ENCODE measurements around the gene PTH1R. TPM values are rescaled to one million over a fixed set of nuclear protein-coding genes. Genes with fewer than 3 reads are reported as not detected.
"Not testable (repeated sequence)": the region's sequence is repeated elsewhere in the genome, so short reads cannot be mapped to it uniquely, and the experiment has no call there.

Gene PTH1R
- total RNA-seq, 1 donor from 2014 or later: 5.7 TPM

GRCh38 chr3:46909535-46910161 lies 32.1 kb downstream of the PTH1R start:
- DNase-seq (ENCODE audit: low read depth): peak; percentile 93

GRCh38 chr3:46910166-46910760 lies 32.7 kb downstream of the PTH1R start:
- DNase-seq (ENCODE audit: low read depth): no peak

- DNase-seq (ENCODE audit: low read depth): not testable (repeated sequence)
These were observed 33.4 kb downstream of the PTH1R start for GRCh38 chr3:46910914-46911313.

GRCh38 chr3:46912986-46913385 lies 35.5 kb downstream of the PTH1R start:
- no peak for DNase-seq (ENCODE audit: low read depth)

- DNase-seq (ENCODE audit: low read depth): no peak
These were observed 36.1 kb downstream of the PTH1R start for GRCh38 chr3:46913644-46914043.

GRCh38 chr3:46914849-46915248 lies 37.3 kb downstream of the PTH1R start:
- DNase-seq (ENCODE audit: low read depth): no peak

- no peak for DNase-seq (ENCODE audit: low read depth)
These were observed 37.8 kb downstream of the PTH1R start for GRCh38 chr3:46915297-46915822.

GRCh38 chr3:46916278-46916677 lies 38.8 kb downstream of the PTH1R start:
- no peak for DNase-seq (ENCODE audit: low read depth)

GRCh38 chr3:46916799-46917198 lies 39.3 kb downstream of the PTH1R start:
- no peak for DNase-seq (ENCODE audit: low read depth)

GRCh38 chr3:46917257-46917656 lies 39.7 kb downstream of the PTH1R start:
- no peak for DNase-seq (ENCODE audit: low read depth)

- DNase-seq (ENCODE audit: low read depth): peak; percentile 17
These were observed 40.7 kb downstream of the PTH1R start for GRCh38 chr3:46918202-46918601.

- no peak for DNase-seq (ENCODE audit: low read depth)
These were observed 41.1 kb downstream of the PTH1R start for GRCh38 chr3:46918634-46919033.

GRCh38 chr3:46921041-46921440 lies 43.5 kb downstream of the PTH1R start:
- DNase-seq (ENCODE audit: low read depth): no peak

GRCh38 chr3:46921871-46922271 lies 44.4 kb downstream of the PTH1R start:
- no peak for DNase-seq (ENCODE audit: low read depth)

GRCh38 chr3:46922426-46922825 lies 44.9 kb downstream of the PTH1R start:
- no peak for DNase-seq (ENCODE audit: low read depth)

GRCh38 chr3:46922871-46923558 lies 45.5 kb downstream of the PTH1R start:
- no peak for DNase-seq (ENCODE audit: low read depth)

GRCh38 chr3:46923559-46924350 lies 46.2 kb downstream of the PTH1R start:
- peak; percentile 49 for DNase-seq (ENCODE audit: low read depth)

GRCh38 chr3:46924921-46925584 lies 47.5 kb downstream of the PTH1R start:
- DNase-seq (ENCODE audit: low read depth): no peak

- DNase-seq (ENCODE audit: low read depth): no peak
These were observed 48.0 kb downstream of the PTH1R start for GRCh38 chr3:46925585-46925934.

- peak; percentile 99 for DNase-seq (ENCODE audit: low read depth)
These were observed 48.5 kb downstream of the PTH1R start for GRCh38 chr3:46926039-46926438.

- no peak for DNase-seq (ENCODE audit: low read depth)
These were observed 48.9 kb downstream of the PTH1R start for GRCh38 chr3:46926447-46926846.

All from myocyte (in vitro differentiated cells).